22Rv1 (cell line): Measurements from ENCODE around the gene ALKBH6.

ENCODE experiments used
- ZFX ChIP-seq: fragments of 450-650 bp; IDR thresholded peaks from 2 replicates; pipeline ENCODE4 v1.6.1; 2017; ENCODE audit warnings: antibody characterized with exemption, borderline replicate concordance
- TF ChIP-seq, protein P1 (sequence below): fragments of 450-650 bp; IDR thresholded peaks from 2 replicates; pipeline ENCODE4 v1.5.1; 2017; ENCODE audit warnings: mild to moderate bottlenecking

DNA sequence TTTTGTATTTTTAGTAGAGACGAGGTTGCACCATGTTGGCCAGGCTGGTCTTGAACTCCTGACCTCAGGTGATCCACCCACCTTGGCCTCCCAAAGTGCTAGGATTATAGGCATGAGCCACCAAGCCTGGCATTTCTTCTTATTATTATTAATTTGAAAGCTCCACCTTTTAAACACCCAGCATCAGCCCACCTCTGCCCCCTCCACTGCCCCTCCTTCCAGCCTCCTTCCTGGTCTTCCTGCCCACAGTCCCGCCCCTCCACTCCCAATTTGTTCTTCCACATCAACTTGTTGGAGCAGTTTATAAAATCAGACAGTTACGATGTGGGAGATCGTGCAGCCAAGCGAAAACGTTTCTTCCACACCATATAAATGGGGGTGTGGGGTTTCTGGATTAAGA is 26.5 kb upstream of the ALKBH6 start:
- TF ChIP-seq, protein P1, sequence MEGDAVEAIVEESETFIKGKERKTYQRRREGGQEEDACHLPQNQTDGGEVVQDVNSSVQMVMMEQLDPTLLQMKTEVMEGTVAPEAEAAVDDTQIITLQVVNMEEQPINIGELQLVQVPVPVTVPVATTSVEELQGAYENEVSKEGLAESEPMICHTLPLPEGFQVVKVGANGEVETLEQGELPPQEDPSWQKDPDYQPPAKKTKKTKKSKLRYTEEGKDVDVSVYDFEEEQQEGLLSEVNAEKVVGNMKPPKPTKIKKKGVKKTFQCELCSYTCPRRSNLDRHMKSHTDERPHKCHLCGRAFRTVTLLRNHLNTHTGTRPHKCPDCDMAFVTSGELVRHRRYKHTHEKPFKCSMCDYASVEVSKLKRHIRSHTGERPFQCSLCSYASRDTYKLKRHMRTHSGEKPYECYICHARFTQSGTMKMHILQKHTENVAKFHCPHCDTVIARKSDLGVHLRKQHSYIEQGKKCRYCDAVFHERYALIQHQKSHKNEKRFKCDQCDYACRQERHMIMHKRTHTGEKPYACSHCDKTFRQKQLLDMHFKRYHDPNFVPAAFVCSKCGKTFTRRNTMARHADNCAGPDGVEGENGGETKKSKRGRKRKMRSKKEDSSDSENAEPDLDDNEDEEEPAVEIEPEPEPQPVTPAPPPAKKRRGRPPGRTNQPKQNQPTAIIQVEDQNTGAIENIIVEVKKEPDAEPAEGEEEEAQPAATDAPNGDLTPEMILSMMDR, result no peak
- no peak for TF ChIP-seq ZFX
